ENCODE results near the gene FBL.

Gene FBL

GRCh38 chr19:39840492-39840891, 5.7 kb downstream of the FBL start:
- H3K4me2 ChIP-seq (ENCODE audit: low read length), result no peak overlapping the region
- no peaks in the 10 kb centered on the region for H3K9me3 ChIP-seq (ENCODE audit: control insufficient read depth, insufficient read depth, low read length)
- peaks cover 72% of the 10 kb centered on the region for H3K79me2 ChIP-seq (ENCODE audit: control insufficient read depth, low read length)
- H3K9me2 ChIP-seq (replicated peaks; ENCODE audit: control insufficient read depth, low read length), result no peaks in the 10 kb centered on the region
- peaks cover 41% of the 10 kb centered on the region for H4K20me1 ChIP-seq (ENCODE audit: control insufficient read depth, insufficient read depth, low read depth, low read length)
- peaks cover 12% of the 10 kb centered on the region for H3F3A ChIP-seq (ENCODE audit: control insufficient read depth, insufficient read depth)
- no peak overlapping the region for H3K27ac ChIP-seq (ENCODE audit: low read depth, low read length)
- peaks cover 26% of the 10 kb centered on the region for H3K4me1 ChIP-seq (ENCODE audit: control insufficient read depth, low read length)
- TF ChIP-seq EZH2phosphoT487 (IDR thresholded peaks at IDR 0.05; ENCODE audit: borderline replicate concordance, low read length) (no peak), CTCF (IDR thresholded peaks at IDR 0.05; ENCODE audit: low read depth, low read length, poor library complexity, severe bottlenecking) (no peak)
- no peaks in the 10 kb centered on the region for H3K27me3 ChIP-seq (ENCODE audit: control insufficient read depth, low read length)
- no peak overlapping the region for H3K4me3 ChIP-seq (ENCODE audit: low read length)
- H3K36me3 ChIP-seq (ENCODE audit: control insufficient read depth, low read length), result peaks cover 92% of the 10 kb centered on the region

- TF ChIP-seq CTCF (IDR thresholded peaks at IDR 0.05; ENCODE audit: low read depth, low read length, poor library complexity, severe bottlenecking) (no peak), EZH2phosphoT487 (IDR thresholded peaks at IDR 0.05; ENCODE audit: borderline replicate concordance, low read length) (no peak)
- H3K4me2 ChIP-seq (ENCODE audit: low read length), result no peak overlapping the region
- no peak overlapping the region for H3K27ac ChIP-seq (ENCODE audit: low read depth, low read length)
- H3K9me3 ChIP-seq (ENCODE audit: control insufficient read depth, insufficient read depth, low read length), result no peaks in the 10 kb centered on the region
- H3K4me1 ChIP-seq (ENCODE audit: control insufficient read depth, low read length), result peaks cover 24% of the 10 kb centered on the region
- peaks cover 19% of the 10 kb centered on the region for H3F3A ChIP-seq (ENCODE audit: control insufficient read depth, insufficient read depth)
- H3K4me3 ChIP-seq (ENCODE audit: low read length), result no peak overlapping the region
- H3K27me3 ChIP-seq (ENCODE audit: control insufficient read depth, low read length), result no peaks in the 10 kb centered on the region
- H4K20me1 ChIP-seq (ENCODE audit: control insufficient read depth, insufficient read depth, low read depth, low read length), result peaks cover 36% of the 10 kb centered on the region
- H3K36me3 ChIP-seq (ENCODE audit: control insufficient read depth, low read length), result peaks cover 89% of the 10 kb centered on the region
- H3K79me2 ChIP-seq (ENCODE audit: control insufficient read depth, low read length), result peaks cover 65% of the 10 kb centered on the region
- H3K9me2 ChIP-seq (replicated peaks; ENCODE audit: control insufficient read depth, low read length), result no peaks in the 10 kb centered on the region
Measured at GRCh38 chr19:39839678-39840327, 6.4 kb downstream of the FBL start.

- Histone ChIP-seq H3K4me1 (ENCODE audit: control insufficient read depth, low read length) (peaks cover 24% of the 10 kb centered on the region), H3K36me3 (ENCODE audit: control insufficient read depth, low read length) (peaks cover 88% of the 10 kb centered on the region), H3K4me2 (ENCODE audit: low read length) (no peak overlapping the region), H3K27me3 (ENCODE audit: control insufficient read depth, low read length) (no peaks in the 10 kb centered on the region), H3K9me2 (replicated peaks; ENCODE audit: control insufficient read depth, low read length) (no peaks in the 10 kb centered on the region), H3F3A (ENCODE audit: control insufficient read depth, insufficient read depth) (peaks cover 22% of the 10 kb centered on the region), H3K9me3 (ENCODE audit: control insufficient read depth, insufficient read depth, low read length) (no peaks in the 10 kb centered on the region), H3K4me3 (ENCODE audit: low read length) (no peak overlapping the region), H3K79me2 (ENCODE audit: control insufficient read depth, low read length) (peaks cover 56% of the 10 kb centered on the region), H4K20me1 (ENCODE audit: control insufficient read depth, insufficient read depth, low read depth, low read length) (peaks cover 28% of the 10 kb centered on the region), H3K27ac (ENCODE audit: low read depth, low read length) (no peak overlapping the region)
- no peak for TF ChIP-seq EZH2phosphoT487 (IDR thresholded peaks at IDR 0.05; ENCODE audit: borderline replicate concordance, low read length)
Measured at GRCh38 chr19:39838569-39838968, 7.6 kb downstream of the FBL start.

- H3K27me3 ChIP-seq (ENCODE audit: control insufficient read depth, low read length), result no peaks in the 10 kb centered on the region
- no peak overlapping the region for H3K4me3 ChIP-seq (ENCODE audit: low read length)
- TF ChIP-seq CTCF (IDR thresholded peaks at IDR 0.05; ENCODE audit: low read depth, low read length, poor library complexity, severe bottlenecking) (no peak), EZH2phosphoT487 (IDR thresholded peaks at IDR 0.05; ENCODE audit: borderline replicate concordance, low read length) (no peak)
- H3K9me2 ChIP-seq (replicated peaks; ENCODE audit: control insufficient read depth, low read length), result no peaks in the 10 kb centered on the region
- H3F3A ChIP-seq (ENCODE audit: control insufficient read depth, insufficient read depth), result peaks cover 22% of the 10 kb centered on the region
- no peak overlapping the region for H3K27ac ChIP-seq (ENCODE audit: low read depth, low read length)
- peaks cover 55% of the 10 kb centered on the region for H3K79me2 ChIP-seq (ENCODE audit: control insufficient read depth, low read length)
- H3K4me2 ChIP-seq (ENCODE audit: low read length), result no peak overlapping the region
- H3K4me1 ChIP-seq (ENCODE audit: control insufficient read depth, low read length), result peaks cover 24% of the 10 kb centered on the region
- H3K9me3 ChIP-seq (ENCODE audit: control insufficient read depth, insufficient read depth, low read length), result no peaks in the 10 kb centered on the region
- H4K20me1 ChIP-seq (ENCODE audit: control insufficient read depth, insufficient read depth, low read depth, low read length), result peaks cover 23% of the 10 kb centered on the region
- H3K36me3 ChIP-seq (ENCODE audit: control insufficient read depth, low read length), result peaks cover 88% of the 10 kb centered on the region
Measured at GRCh38 chr19:39837978-39838377, 8.2 kb downstream of the FBL start.
